ENCODE measurements around the gene STAU1. TPM values are rescaled to one million over a fixed set of nuclear protein-coding genes. Genes with fewer than 3 reads are reported as not detected.
A peak's percentile ranks its signal among the peaks of the same experiment; 100 is the strongest.

Gene STAU1
- total and polyA plus RNA-seq, 2 of the 13 experiments (the other 11 are each of a cell fraction or from before 2014, with no cell fraction given): 119 to 133 TPM

DNA sequence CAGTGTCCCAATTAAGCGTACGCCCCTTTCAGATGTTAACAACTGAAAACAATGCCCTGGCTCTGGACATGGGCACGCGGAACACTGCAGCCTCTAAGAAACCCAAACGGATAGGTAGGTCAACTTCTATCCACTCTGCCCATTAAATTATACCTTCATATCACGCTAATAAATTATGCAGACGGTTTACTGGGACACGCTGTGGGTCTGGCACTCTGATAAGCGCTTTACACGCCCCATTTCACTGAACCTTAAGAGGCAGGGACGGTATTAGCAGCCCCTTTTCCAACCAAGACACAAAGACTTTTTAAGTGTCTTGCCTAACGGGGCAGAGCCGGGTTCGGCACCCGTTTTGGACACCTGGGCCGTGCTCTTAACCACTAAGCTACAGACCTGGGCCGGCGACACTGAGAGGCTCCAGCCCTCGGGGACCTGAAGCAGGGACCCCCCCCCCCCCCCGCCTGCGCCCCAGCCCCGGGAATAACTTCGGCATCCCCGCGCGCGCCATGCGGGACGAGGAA is 744 bp downstream of the STAU1 start (continued):
- TF ChIP-seq, protein P1, sequence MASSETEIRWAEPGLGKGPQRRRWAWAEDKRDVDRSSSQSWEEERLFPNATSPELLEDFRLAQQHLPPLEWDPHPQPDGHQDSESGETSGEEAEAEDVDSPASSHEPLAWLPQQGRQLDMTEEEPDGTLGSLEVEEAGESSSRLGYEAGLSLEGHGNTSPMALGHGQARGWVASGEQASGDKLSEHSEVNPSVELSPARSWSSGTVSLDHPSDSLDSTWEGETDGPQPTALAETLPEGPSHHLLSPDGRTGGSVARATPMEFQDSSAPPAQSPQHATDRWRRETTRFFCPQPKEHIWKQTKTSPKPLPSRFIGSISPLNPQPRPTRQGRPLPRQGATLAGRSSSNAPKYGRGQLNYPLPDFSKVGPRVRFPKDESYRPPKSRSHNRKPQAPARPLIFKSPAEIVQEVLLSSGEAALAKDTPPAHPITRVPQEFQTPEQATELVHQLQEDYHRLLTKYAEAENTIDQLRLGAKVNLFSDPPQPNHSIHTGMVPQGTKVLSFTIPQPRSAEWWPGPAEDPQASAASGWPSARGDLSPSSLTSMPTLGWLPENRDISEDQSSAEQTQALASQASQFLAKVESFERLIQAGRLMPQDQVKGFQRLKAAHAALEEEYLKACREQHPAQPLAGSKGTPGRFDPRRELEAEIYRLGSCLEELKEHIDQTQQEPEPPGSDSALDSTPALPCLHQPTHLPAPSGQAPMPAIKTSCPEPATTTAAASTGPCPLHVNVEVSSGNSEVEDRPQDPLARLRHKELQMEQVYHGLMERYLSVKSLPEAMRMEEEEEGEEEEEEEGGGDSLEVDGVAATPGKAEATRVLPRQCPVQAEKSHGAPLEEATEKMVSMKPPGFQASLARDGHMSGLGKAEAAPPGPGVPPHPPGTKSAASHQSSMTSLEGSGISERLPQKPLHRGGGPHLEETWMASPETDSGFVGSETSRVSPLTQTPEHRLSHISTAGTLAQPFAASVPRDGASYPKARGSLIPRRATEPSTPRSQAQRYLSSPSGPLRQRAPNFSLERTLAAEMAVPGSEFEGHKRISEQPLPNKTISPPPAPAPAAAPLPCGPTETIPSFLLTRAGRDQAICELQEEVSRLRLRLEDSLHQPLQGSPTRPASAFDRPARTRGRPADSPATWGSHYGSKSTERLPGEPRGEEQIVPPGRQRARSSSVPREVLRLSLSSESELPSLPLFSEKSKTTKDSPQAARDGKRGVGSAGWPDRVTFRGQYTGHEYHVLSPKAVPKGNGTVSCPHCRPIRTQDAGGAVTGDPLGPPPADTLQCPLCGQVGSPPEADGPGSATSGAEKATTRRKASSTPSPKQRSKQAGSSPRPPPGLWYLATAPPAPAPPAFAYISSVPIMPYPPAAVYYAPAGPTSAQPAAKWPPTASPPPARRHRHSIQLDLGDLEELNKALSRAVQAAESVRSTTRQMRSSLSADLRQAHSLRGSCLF (CRISPR knock-in tag; IDR thresholded peaks at IDR 0.05; ENCODE audit: borderline replicate concordance): 0 out of 2 replicates have a peak, but pooled peaks have one; percentile 42
- no peak for TF ChIP-seq ZNF546 (CRISPR knock-in tag; conservative IDR thresholded peaks at IDR 0.05)
- TF ChIP-seq, protein P2, sequence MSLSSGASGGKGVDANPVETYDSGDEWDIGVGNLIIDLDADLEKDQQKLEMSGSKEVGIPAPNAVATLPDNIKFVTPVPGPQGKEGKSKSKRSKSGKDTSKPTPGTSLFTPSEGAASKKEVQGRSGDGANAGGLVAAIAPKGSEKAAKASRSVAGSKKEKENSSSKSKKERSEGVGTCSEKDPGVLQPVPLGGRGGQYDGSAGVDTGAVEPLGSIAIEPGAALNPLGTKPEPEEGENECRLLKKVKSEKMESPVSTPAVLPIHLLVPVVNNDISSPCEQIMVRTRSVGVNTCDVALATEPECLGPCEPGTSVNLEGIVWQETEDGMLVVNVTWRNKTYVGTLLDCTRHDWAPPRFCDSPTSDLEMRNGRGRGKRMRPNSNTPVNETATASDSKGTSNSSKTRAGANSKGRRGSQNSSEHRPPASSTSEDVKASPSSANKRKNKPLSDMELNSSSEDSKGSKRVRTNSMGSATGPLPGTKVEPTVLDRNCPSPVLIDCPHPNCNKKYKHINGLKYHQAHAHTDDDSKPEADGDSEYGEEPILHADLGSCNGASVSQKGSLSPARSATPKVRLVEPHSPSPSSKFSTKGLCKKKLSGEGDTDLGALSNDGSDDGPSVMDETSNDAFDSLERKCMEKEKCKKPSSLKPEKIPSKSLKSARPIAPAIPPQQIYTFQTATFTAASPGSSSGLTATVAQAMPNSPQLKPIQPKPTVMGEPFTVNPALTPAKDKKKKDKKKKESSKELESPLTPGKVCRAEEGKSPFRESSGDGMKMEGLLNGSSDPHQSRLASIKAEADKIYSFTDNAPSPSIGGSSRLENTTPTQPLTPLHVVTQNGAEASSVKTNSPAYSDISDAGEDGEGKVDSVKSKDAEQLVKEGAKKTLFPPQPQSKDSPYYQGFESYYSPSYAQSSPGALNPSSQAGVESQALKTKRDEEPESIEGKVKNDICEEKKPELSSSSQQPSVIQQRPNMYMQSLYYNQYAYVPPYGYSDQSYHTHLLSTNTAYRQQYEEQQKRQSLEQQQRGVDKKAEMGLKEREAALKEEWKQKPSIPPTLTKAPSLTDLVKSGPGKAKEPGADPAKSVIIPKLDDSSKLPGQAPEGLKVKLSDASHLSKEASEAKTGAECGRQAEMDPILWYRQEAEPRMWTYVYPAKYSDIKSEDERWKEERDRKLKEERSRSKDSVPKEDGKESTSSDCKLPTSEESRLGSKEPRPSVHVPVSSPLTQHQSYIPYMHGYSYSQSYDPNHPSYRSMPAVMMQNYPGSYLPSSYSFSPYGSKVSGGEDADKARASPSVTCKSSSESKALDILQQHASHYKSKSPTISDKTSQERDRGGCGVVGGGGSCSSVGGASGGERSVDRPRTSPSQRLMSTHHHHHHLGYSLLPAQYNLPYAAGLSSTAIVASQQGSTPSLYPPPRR (CRISPR knock-in tag; IDR thresholded peaks at IDR 0.05; ENCODE audit: borderline replicate concordance): no peak
- TF ChIP-seq ZSCAN12 (CRISPR knock-in tag; IDR thresholded peaks at IDR 0.05): no peak
- no peak for TF ChIP-seq JUNB (CRISPR knock-in tag; IDR thresholded peaks at IDR 0.05; ENCODE audit: borderline replicate concordance)
- TF ChIP-seq RFXAP (CRISPR knock-in tag; IDR thresholded peaks at IDR 0.05; ENCODE audit: borderline replicate concordance): no peak
- TF ChIP-seq, protein P3, sequence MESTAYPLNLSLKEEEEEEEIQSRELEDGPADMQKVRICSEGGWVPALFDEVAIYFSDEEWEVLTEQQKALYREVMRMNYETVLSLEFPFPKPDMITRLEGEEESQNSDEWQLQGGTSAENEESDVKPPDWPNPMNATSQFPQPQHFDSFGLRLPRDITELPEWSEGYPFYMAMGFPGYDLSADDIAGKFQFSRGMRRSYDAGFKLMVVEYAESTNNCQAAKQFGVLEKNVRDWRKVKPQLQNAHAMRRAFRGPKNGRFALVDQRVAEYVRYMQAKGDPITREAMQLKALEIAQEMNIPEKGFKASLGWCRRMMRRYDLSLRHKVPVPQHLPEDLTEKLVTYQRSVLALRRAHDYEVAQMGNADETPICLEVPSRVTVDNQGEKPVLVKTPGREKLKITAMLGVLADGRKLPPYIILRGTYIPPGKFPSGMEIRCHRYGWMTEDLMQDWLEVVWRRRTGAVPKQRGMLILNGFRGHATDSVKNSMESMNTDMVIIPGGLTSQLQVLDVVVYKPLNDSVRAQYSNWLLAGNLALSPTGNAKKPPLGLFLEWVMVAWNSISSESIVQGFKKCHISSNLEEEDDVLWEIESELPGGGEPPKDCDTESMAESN (CRISPR knock-in tag; conservative IDR thresholded peaks at IDR 0.05): no peak
- no peak for TF ChIP-seq PHF21A (CRISPR knock-in tag; IDR thresholded peaks at IDR 0.05)
- no peak for TF ChIP-seq RORA (CRISPR knock-in tag; IDR thresholded peaks at IDR 0.05)
- TF ChIP-seq TAF1 (CRISPR knock-in tag; IDR thresholded peaks at IDR 0.05): no peak
- no peak for TF ChIP-seq ADNP (CRISPR knock-in tag; IDR thresholded peaks at IDR 0.05)
- TF ChIP-seq, protein P4, sequence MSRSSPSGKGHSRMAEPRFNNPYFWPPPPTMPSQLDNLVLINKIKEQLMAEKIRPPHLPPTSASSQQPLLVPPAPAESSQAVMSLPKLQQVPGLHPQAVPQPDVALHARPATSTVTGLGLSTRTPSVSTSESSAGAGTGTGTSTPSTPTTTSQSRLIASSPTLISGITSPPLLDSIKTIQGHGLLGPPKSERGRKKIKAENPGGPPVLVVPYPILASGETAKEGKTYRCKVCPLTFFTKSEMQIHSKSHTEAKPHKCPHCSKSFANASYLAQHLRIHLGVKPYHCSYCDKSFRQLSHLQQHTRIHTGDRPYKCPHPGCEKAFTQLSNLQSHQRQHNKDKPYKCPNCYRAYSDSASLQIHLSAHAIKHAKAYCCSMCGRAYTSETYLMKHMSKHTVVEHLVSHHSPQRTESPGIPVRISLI (CRISPR knock-in tag; IDR thresholded peaks at IDR 0.05; ENCODE audit: borderline replicate concordance): no peak
- no peak for TF ChIP-seq ZNF510 (CRISPR knock-in tag; IDR thresholded peaks at IDR 0.05; ENCODE audit: low read depth)
- TF ChIP-seq ZNF878 (CRISPR knock-in tag; IDR thresholded peaks at IDR 0.05): 0 out of 2 replicates have a peak, but pooled peaks have one; percentile 8
- 0 out of 2 replicates have a peak, but pooled peaks have one; percentile 3 for TF ChIP-seq ZSCAN31 (CRISPR knock-in tag; IDR thresholded peaks at IDR 0.05; ENCODE audit: low read depth)
- no peak for TF ChIP-seq ZFP36L2 (CRISPR knock-in tag; IDR thresholded peaks at IDR 0.05)
- TF ChIP-seq ELF1 (CRISPR knock-in tag; IDR thresholded peaks at IDR 0.05): no peak
